Measurements from ENCODE around the gene EMP2. TPM values are rescaled to one million over a fixed set of nuclear protein-coding genes. Genes with fewer than 3 reads are reported as not detected.

EMP2 gene
- total and polyA plus RNA-seq, 10 donors = 2.8 to 37.2 (median 19.5) TPM

- 41 to 54% (median 45%) methylated on average over 3 of the region's 3 CpGs for WGBS, 5 donors
- Histone ChIP-seq H3K4me1 (peaks cover 0 to 36% (median 21%) of the 10 kb centered on the region in 6 donors), H3K36me3 (no peaks in the 10 kb centered on the region), H3K4me3 (no peak overlapping the region), H3K9me3 (no peaks in the 10 kb centered on the region), H3K27me3 (replicated peaks in 1 of 7) (peaks cover 0 to 15% (median 0%) of the 10 kb centered on the region in 7 donors), H3K27ac (no peak overlapping the region)
- DNase-seq = no peak
- TF ChIP-seq POLR2AphosphoS5 (IDR thresholded peaks at IDR 0.05) (no peak), CTCF (IDR thresholded peaks at IDR 0.05 in 8 of 11, conservative IDR thresholded peaks at IDR 0.05 in 3 of 11) (no peak), POLR2A (IDR thresholded peaks at IDR 0.05) (no peak)
- intact Hi-C loops (cut with DNase I; ENCODE audit: low total_unique reads) = no loop called here
Measured at GRCh38 chr16:10597187-10597601, 16.8 kb upstream of the EMP2 start.

- intact Hi-C loops (cut with DNase I; ENCODE audit: low total_unique reads) = no loop called here
- TF ChIP-seq CTCF (IDR thresholded peaks at IDR 0.05 in 8 of 11, conservative IDR thresholded peaks at IDR 0.05 in 3 of 11) (peak in 1 of 11 experiments; percentile 17), POLR2AphosphoS5 (IDR thresholded peaks at IDR 0.05) (peak; percentile 32 to 49 (median 39)), POLR2A (IDR thresholded peaks at IDR 0.05) (no peak)
- H3K4me3 ChIP-seq = no peak overlapping the region
- H3K27me3 ChIP-seq (replicated peaks in 1 of 7) = peaks cover 0 to 15% (median 0%) of the 10 kb centered on the region in 7 donors
- H3K36me3 ChIP-seq = no peaks in the 10 kb centered on the region
- peaks cover 0 to 28% (median 20%) of the 10 kb centered on the region in 6 donors for H3K4me1 ChIP-seq
- peak overlapping the region in 1 of 8 donors; percentile 13 for H3K27ac ChIP-seq
- no peak for DNase-seq
- WGBS, 5 donors = 38 to 56% (median 45%) methylated on average over 7 to 9 of the region's 9 CpGs
- H3K9me3 ChIP-seq = no peaks in the 10 kb centered on the region
Measured at GRCh38 chr16:10594312-10594950, 14.0 kb upstream of the EMP2 start.

GRCh38 chr16:10592611-10593010, 12.2 kb upstream of the EMP2 start:
- Histone ChIP-seq H3K9me3 (no peaks in the 10 kb centered on the region), H3K27me3 (replicated peaks in 1 of 7) (peaks cover 0 to 6% (median 0%) of the 10 kb centered on the region in 7 donors), H3K36me3 (no peaks in the 10 kb centered on the region), H3K27ac (no peak overlapping the region), H3K4me3 (no peak overlapping the region), H3K4me1 (peaks cover 0 to 14% (median 8%) of the 10 kb centered on the region in 6 donors)
- DNase-seq = no peak
- WGBS, 5 donors = 87 to 93% (median 87%) methylated on average over 1 of the region's 1 CpG
- TF ChIP-seq CTCF (IDR thresholded peaks at IDR 0.05 in 8 of 11, conservative IDR thresholded peaks at IDR 0.05 in 3 of 11) = no peak
- no peak for TF ChIP-seq POLR2A (IDR thresholded peaks at IDR 0.05)
- TF ChIP-seq POLR2AphosphoS5 (IDR thresholded peaks at IDR 0.05) = no peak
- intact Hi-C loops (cut with DNase I; ENCODE audit: low total_unique reads) = no loop called here

- WGBS, 5 donors = 81 to 93% (median 92%) methylated on average over 4 of the region's 4 CpGs
- Histone ChIP-seq H3K4me3 (no peak overlapping the region), H3K4me1 (peaks cover 0 to 11% (median 7%) of the 10 kb centered on the region in 6 donors), H3K9me3 (no peaks in the 10 kb centered on the region), H3K27ac (no peak overlapping the region), H3K27me3 (replicated peaks in 1 of 7) (peaks cover 0 to 15% (median 0%) of the 10 kb centered on the region in 7 donors), H3K36me3 (no peaks in the 10 kb centered on the region)
- no peak for DNase-seq
- intact Hi-C loops (cut with DNase I; ENCODE audit: low total_unique reads) = no loop called here
- no peak for TF ChIP-seq POLR2A (IDR thresholded peaks at IDR 0.05)
- no peak for TF ChIP-seq CTCF (IDR thresholded peaks at IDR 0.05 in 8 of 11, conservative IDR thresholded peaks at IDR 0.05 in 3 of 11)
- TF ChIP-seq POLR2AphosphoS5 (IDR thresholded peaks at IDR 0.05) = no peak
Measured at GRCh38 chr16:10590342-10590741, 9.9 kb upstream of the EMP2 start.

Measured in spleen (tissue), 11 donors.